C4-2B (cell line): ENCODE measurements around the gene SIL1.

ENCODE experiments used
- H3K27ac ChIP-seq: fragments of 450-650 bp; 2 replicates; pipeline ENCODE4 v1.5.1; 2017
- ZFX ChIP-seq: fragments of 450-650 bp; IDR thresholded peaks from 2 replicates; pipeline ENCODE4 v1.6.1; 2017
- TF ChIP-seq, protein P1 (sequence below): fragments of 450-650 bp; conservative IDR thresholded peaks from 2 replicates; pipeline ENCODE4 v1.5.1; 2017; ENCODE audit warnings: mild to moderate bottlenecking

Gene SIL1

DNA sequence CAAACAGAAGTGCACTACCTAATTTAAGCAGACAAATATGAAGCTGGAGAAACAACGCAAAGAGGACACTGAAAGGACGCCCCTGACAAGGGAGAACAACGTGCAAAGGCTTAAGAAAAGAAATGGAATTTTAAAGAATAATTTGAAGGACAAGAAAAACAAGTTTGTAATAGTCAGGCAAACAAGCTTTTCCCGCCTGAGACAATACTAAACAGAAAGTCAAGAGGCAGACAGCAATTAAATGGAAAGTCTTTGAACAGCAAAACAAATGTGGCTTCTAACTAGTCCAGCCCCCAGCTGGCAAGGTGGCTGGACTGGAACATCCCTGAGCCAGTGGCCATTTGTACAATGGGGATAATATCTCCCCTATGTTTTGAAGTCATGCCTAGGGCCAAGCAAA is 63.3 kb downstream of the SIL1 start:
- H3K27ac ChIP-seq = no peak overlapping the region

GRCh38 chr5:139133282-139133681 is 64.9 kb downstream of the SIL1 start:
- H3K27ac ChIP-seq = no peak overlapping the region
- TF ChIP-seq, protein P1, sequence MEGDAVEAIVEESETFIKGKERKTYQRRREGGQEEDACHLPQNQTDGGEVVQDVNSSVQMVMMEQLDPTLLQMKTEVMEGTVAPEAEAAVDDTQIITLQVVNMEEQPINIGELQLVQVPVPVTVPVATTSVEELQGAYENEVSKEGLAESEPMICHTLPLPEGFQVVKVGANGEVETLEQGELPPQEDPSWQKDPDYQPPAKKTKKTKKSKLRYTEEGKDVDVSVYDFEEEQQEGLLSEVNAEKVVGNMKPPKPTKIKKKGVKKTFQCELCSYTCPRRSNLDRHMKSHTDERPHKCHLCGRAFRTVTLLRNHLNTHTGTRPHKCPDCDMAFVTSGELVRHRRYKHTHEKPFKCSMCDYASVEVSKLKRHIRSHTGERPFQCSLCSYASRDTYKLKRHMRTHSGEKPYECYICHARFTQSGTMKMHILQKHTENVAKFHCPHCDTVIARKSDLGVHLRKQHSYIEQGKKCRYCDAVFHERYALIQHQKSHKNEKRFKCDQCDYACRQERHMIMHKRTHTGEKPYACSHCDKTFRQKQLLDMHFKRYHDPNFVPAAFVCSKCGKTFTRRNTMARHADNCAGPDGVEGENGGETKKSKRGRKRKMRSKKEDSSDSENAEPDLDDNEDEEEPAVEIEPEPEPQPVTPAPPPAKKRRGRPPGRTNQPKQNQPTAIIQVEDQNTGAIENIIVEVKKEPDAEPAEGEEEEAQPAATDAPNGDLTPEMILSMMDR = no peak
- TF ChIP-seq ZFX = no peak

More for the DNA sequence above, 63.3 kb downstream of the SIL1 start:
- no peak for TF ChIP-seq ZFX
- TF ChIP-seq, protein P1 = no peak

DNA sequence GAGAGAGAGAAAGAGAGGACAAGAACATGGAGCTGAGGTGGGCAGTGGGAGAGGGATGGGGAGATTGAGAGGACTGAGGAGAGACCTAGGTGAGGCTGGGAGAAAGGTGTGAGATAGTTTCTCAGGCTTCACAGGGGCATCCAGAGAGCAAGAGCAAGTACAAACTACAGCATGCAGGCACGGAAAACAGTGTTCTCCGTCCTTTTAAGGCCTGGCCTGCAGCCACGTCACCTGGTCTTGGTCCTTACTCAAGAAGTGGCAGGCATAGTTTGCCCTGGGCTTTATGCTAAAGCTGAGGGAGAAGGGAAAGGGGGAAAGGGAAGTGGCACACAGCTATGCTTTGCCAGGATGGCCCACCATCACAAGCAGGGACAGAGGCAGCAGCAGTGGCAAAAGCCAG is 65.7 kb downstream of the SIL1 start:
- TF ChIP-seq ZFX = no peak
- TF ChIP-seq, protein P1 = no peak
- no peak overlapping the region for H3K27ac ChIP-seq

GRCh38 chr5:139131921-139132432 is 66.2 kb downstream of the SIL1 start:
- H3K27ac ChIP-seq = no peak overlapping the region
- TF ChIP-seq, protein P1 = no peak
- no peak for TF ChIP-seq ZFX

DNA sequence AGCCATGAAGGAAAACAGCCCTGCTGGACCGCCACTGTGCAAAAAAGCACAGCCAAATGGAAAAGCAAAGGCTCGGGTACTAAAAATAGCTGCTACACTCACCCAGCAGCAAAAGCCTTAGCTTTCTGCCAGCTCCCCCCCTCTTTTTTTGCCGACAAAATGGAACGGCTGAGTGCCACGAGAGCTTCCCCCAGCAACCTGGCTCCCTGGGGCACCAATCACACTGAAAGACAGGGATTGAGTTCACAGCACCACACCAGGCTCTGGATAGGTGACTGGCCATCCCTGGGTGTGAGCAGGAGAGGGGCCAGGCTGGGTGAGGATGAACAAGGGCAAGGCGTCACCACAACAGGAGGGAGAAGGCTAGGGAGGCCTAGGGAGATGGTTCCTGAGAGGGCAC is 66.7 kb downstream of the SIL1 start:
- TF ChIP-seq ZFX = no peak
- TF ChIP-seq, protein P1 = no peak
- H3K27ac ChIP-seq = no peak overlapping the region

- TF ChIP-seq, protein P1 = no peak
- H3K27ac ChIP-seq = no peak overlapping the region
Measured at GRCh38 chr5:139131062-139131461, 67.1 kb downstream of the SIL1 start.

DNA sequence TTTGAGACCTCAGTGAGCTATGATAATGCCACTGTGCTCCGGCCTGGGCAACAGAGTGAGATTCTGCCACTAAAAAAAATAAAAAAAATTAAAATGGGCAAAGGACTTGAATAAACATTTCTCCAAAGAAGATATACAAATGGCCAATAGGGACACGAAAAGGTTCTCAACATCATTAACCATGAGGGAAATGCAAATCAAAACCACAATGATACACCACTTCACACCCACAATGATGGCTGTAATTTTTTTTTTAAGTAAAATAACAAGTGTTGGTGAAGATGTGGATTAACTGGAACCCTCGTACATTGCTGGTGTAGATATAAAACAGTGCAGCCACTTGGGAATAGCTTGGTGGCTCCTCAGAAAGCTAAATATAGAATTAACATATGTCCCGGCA is 68.0 kb downstream of the SIL1 start:
- TF ChIP-seq, protein P1 = no peak
- no peak for TF ChIP-seq ZFX
- no peak overlapping the region for H3K27ac ChIP-seq
